B cell (primary cell): ENCODE results near the gene FBXL20.

Experiments used
- EZH2 ChIP-seq: IDR thresholded peaks from 2 replicates; pipeline ENCODE4 v1.6.1; 2012; ENCODE audit warnings: borderline replicate concordance, low read depth, mild to moderate bottlenecking, moderate library complexity, low read length; ENCODE audit not compliant: insufficient read depth, poor library complexity, severe bottlenecking
- TF ChIP-seq, protein P1 (sequence below): fragments of 200-600 bp; IDR thresholded peaks from one replicate; pipeline ENCODE4 v1.8.0; 2022; ENCODE audit warnings: antibody characterized with exemption, mild to moderate bottlenecking

DNA sequence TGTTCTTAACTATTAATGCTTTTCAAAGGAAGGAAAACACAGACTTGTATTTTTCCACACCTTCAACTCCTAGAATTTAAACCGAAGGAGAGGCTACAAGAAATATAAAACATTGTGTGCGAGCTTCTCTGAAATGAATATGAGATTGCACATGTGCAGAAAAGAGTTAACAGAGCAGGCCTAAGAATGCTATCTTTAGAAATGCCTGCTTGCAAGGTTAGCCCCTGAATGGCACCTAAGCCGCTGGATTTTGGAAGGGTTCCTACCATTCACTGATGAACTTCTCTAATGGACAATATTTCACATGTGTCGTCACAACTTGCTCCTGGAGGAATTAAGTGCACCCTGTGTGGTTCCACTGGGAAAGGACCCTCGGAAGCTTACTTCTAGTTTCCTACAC is 69.3 kb downstream of the FBXL20 start:
- TF ChIP-seq, protein P1, sequence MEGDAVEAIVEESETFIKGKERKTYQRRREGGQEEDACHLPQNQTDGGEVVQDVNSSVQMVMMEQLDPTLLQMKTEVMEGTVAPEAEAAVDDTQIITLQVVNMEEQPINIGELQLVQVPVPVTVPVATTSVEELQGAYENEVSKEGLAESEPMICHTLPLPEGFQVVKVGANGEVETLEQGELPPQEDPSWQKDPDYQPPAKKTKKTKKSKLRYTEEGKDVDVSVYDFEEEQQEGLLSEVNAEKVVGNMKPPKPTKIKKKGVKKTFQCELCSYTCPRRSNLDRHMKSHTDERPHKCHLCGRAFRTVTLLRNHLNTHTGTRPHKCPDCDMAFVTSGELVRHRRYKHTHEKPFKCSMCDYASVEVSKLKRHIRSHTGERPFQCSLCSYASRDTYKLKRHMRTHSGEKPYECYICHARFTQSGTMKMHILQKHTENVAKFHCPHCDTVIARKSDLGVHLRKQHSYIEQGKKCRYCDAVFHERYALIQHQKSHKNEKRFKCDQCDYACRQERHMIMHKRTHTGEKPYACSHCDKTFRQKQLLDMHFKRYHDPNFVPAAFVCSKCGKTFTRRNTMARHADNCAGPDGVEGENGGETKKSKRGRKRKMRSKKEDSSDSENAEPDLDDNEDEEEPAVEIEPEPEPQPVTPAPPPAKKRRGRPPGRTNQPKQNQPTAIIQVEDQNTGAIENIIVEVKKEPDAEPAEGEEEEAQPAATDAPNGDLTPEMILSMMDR = no peak
- no peak for TF ChIP-seq EZH2
